ENCODE data around the gene BRIX1. TPM values are rescaled to one million over a fixed set of nuclear protein-coding genes. Genes with fewer than 3 reads are reported as not detected.
"Not testable (repeated sequence)": the region's sequence is repeated elsewhere in the genome, so short reads cannot be mapped to it uniquely, and the experiment has no call there.

Gene BRIX1
- total RNA-seq, 1 donor from 2014 or later = 53.8 TPM

DNA sequence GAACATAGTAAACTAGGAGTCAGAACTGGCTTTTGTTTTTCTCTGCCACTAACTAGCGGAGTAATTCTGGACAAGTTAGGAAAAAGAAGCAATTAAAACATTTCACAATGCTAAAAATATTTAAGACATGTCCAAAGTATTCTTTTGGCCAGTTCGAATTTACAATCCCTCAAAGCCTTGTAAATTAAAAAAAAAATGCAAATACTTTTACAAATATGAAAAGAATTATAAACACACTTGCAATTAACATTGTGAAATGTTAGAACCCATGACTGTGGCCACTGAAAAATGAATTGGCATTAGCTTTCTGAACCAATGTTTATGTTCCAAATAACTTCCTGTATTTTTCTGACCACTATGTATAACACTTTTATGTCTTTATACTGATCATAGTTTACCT lies 2.4 kb upstream of the BRIX1 start:
- intact Hi-C loops (cut with micrococcal nuclease) = no loop called here

GRCh38 chr5:34914671-34915138 lies 806 bp upstream of the BRIX1 start:
- intact Hi-C loops (cut with micrococcal nuclease) = loop anchor here (1.0 to 5.0 kb wide), 7 partner anchors 10 to 1963 kb away; partner anchors contain the start of genes AMACR, DNAJC21, IL7R and NIPBL

GRCh38 chr5:34915856-34916192 lies 313 bp downstream of the BRIX1 start:
- intact Hi-C loops (cut with micrococcal nuclease) = loop anchor here (1.0 to 5.0 kb wide), 7 partner anchors 8 to 1961 kb away; partner anchors contain the start of genes AMACR, DNAJC21, IL7R and NIPBL

DNA sequence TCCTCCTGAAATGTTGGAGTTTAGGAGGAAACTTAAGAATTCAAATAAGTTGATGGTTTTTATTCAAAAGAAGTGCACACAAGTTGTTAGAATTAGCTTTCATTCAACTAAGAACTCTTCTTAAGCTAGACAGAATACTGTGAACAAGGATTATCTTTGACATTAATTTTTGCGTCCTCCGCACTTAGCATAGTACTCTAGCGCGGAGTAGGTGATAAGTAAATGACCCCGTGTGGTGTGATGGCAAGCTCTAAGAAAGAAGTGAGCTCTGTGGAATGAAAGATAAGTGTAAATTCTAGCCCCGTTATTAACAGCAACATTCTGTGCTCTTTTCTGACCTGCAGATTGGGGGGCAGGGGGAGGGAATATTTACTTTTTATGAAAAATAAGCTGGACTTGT lies 1.0 kb downstream of the BRIX1 start:
- intact Hi-C loops (cut with micrococcal nuclease) = loop anchor here (5.0 kb wide), 2 partner anchors 941 to 1961 kb away; partner anchors contain the start of genes IL7R and NIPBL

DNA sequence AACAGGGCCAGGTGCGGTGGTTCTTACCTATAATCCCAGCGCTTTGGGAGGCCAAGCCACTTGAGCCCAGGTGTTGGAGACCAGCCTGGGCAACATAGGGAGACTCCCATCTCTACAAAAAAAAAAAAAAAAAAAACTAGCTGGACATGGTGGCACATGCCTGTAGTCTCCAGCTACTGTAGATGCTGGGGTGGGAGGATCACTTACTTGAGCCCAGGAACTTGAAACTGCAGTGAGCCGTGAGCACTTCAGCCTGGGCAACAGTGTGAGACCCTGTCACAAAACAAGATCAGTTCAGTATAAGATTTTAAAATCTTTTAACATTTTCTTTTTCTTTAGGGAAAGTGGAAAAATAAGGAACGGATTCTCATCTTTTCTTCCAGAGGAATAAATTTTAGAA lies 2.5 kb downstream of the BRIX1 start:
- intact Hi-C loops (cut with micrococcal nuclease) = loop anchor here (5.0 kb wide), 2 partner anchors 939 to 1959 kb away; partner anchors contain the start of genes IL7R and NIPBL

GRCh38 chr5:34919077-34919476 lies 3.6 kb downstream of the BRIX1 start:
- intact Hi-C loops (cut with micrococcal nuclease) = loop anchor here (5.0 kb wide), 2 partner anchors 938 to 1958 kb away; partner anchors contain the start of genes IL7R and NIPBL

DNA sequence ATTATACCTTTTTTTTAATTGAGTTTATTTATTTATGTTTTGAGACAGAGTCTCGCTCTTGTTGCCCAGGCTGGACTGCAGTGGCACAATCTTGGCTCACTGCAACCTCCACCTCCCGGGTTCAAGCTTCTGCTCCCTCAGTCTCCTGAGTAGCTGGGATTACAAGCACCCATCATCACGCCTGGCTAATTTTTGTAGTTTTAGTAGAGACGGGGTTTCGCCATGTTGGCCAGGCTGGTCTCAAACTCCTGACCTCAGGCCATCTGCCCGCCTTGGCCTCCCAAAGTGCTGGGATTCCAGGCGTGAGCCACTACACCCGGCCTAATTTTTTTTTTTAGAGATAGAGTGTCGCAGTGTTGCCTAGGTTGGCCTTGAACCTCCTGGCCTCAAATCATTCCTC lies 7.7 kb downstream of the BRIX1 start:
- intact Hi-C loops (cut with micrococcal nuclease) = not testable (repeated sequence)

GRCh38 chr5:34923694-34924461 lies 8.4 kb downstream of the BRIX1 start:
- intact Hi-C loops (cut with micrococcal nuclease) = loop anchor here (1.0 kb wide), 1 partner anchor 9 kb away; the partner anchor contains the start of genes BRIX1 and RAD1

DNA sequence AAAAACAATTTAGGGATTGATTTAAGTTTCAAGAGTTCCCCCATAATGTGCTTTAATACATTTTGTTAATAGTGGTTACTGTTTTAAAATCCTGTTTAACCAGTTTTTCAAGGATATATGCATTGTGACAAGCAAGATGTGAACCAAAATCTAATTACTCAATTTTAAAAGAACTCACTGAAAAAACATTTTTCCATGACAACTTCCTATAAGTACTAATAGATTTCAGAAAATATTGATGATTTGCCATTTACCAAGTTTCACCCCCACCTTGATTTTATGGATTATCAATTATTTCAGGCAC lies 8.9 kb downstream of the BRIX1 start:
- intact Hi-C loops (cut with micrococcal nuclease) = loop anchor here (1.0 kb wide), 1 partner anchor 9 kb away; the partner anchor contains the start of genes BRIX1 and RAD1

DNA sequence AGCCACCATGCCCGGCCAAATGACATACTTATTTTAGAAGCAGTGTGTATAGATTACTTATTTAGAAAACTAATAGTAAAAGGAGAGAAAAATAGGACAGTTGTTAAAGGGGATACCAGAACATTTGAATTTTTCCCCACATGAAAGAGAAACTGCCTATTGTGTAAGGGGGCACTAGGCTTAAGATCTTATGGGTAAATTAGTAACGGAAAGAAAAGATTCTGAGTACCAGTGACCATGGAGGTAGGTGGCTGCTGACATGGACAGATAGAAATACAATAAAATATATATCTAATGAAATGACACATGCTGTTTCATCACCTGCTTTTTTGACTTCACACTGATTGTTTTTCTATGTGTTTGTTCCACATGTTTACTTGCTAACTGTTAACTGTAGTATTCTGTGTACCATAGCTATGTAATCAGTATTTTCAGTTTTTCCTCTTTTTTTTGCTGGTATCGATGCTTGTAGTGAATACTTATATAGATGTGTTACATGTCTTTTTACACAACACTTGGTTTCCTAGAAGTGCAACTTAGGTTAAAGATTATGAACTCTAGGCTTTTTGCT lies 10.9 kb downstream of the BRIX1 start:
- intact Hi-C loops (cut with micrococcal nuclease) = no loop called here

GRCh38 chr5:34927785-34928184 lies 12.3 kb downstream of the BRIX1 start:
- intact Hi-C loops (cut with micrococcal nuclease) = loop anchor here (2.0 kb wide), 1 partner anchor 1487 kb away; the partner anchor contains the start of gene TARS1

DNA sequence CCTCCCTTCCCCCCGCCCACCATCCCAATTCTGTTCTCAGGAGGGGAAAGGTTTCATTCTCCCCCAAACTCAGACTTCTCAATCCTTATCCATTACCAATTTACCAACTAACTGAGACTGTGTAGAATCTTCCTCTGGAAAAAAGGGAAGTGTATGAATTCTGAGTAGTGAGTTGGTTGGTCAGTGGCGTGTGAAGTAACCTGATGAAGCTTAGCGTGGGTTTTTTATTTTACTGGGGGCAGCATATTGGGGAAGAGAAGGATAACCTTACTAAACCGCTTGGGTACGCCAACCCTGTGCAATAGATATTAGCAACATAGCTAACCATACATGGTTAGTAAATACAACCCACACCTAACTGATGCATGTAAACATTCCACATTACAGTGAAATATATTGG lies 12.8 kb downstream of the BRIX1 start:
- intact Hi-C loops (cut with micrococcal nuclease) = loop anchor here (2.0 kb wide), 1 partner anchor 1487 kb away; the partner anchor contains the start of gene TARS1

GRCh38 chr5:34929134-34929719 lies 13.7 kb downstream of the BRIX1 start, which contains the start of gene DNAJC21:
TSS of gene DNAJC21 (plus strand) at chr5:34929559. CDS start at chr5:34929820, 261 bp downstream.
- intact Hi-C loops (cut with micrococcal nuclease) = loop anchor here (1.0 to 2.0 kb wide), 3 partner anchors 14 to 1488 kb away; partner anchors contain the start of genes BRIX1, LMBRD2, RAD1 and TARS1

- intact Hi-C loops (cut with micrococcal nuclease) = loop anchor here (1.0 to 2.0 kb wide), 3 partner anchors 15 to 1489 kb away; partner anchors contain the start of genes BRIX1, LMBRD2, RAD1 and TARS1
Observed at GRCh38 chr5:34929720-34930461, 14.4 kb downstream of the BRIX1 start.

DNA sequence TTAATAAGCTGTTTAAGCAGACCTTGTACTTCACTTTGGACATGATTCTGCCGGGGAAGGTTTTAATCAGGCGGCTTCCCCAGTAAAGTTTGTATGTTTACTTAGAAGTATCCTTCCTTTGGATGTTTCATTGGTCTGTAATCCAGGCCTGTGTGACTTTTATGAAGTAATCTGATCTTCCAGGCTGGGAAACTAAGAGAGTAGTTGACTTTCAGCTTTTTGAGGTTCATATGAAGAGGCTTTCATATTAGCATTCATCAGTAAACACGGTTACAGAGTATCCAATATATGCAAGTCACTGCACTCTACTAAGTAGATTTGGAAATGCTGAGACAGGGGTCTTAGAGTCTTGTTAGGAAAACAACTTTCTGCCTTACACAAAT lies 14.9 kb downstream of the BRIX1 start:
- intact Hi-C loops (cut with micrococcal nuclease) = no loop called here

GRCh38 chr5:34930870-34931269 lies 15.4 kb downstream of the BRIX1 start:
- intact Hi-C loops (cut with micrococcal nuclease) = no loop called here

- intact Hi-C loops (cut with micrococcal nuclease) = no loop called here
Observed at GRCh38 chr5:34932947-34933346, 17.4 kb downstream of the BRIX1 start.

DNA sequence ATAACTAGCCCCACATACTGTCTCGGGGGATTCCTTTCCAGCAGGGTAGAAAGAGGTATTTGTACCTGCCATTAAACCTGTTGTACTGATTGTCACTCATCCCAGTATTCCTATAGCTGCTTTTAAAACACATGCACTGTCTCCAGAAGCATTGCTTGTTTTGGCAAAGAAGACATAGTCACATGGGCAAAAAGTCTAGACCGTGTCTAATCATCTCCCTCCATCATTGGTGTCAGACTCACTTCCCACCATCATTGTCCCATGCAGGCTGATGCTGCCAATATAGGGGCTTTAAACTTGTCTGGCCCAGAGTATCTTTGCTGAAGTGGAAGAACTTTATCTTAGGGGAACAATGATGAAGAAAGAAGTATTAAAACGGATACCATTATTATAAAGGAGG lies 26.4 kb downstream of the BRIX1 start:
- intact Hi-C loops (cut with micrococcal nuclease) = no loop called here

DNA sequence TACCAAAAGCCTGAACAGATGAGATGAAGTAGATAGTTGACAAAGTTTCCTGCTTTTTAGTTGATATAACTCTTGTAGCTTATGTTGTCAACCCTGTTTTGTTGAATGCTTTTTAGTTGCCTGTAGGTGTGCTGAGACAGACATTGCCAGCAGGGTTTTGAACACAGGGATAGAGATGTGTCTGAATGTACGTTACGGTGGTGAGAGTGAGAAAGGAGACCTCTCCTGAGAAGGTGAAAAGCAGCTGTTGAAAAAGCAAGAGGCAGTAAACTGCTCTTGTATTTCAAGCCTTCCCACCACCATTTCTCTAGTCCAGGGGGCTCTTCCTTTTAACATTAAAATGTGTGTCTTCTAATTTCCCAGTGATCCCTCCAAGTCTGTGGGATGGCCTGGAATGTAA lies 28.5 kb downstream of the BRIX1 start:
- intact Hi-C loops (cut with micrococcal nuclease) = no loop called here

DNA sequence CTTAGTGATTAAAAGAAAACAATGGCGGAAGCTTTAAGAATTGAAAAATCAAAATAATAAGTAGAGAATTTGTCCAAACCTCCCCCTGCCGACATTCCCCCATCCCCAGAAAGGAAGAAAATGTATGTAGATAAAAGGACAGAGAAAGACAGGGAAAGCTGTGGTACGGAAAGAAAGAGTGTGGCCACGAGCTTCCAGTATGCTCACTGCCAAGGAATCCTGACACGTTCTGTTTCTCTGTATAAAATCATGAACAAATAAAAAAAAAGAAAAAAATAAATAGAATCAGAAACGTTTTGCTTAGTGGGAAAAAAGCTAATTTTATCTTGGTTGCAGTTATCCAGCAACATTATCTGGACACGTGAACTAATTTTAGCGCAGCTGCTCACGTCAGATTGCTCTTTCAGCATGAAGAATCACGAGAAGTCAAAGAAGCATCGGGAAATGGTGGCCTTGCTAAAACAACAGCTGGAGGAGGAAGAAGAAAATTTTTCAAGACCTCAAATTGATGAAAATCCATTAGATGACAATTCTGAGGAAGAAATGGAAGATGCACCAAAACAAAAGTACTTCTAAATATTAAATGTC lies 29.0 kb downstream of the BRIX1 start:
- intact Hi-C loops (cut with micrococcal nuclease) = no loop called here

DNA sequence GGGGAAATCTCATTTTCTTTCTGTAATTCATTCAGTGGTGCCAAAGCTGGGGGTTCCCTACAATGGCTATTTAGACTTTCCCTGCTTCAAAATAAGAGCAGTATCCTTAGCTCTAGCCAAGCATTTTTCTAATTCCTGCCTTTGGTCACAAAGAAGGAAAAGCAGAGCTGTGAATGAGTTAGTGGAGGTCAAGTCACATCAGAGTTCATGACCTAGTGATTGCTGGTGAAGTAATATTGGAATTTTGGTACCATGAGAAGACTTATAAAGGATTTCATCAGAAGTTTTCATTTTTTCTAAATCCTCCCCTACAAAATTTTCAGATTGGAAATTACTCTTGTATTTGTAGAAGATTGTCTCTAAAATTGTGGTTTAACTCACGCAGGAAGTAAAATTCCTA lies 41.8 kb downstream of the BRIX1 start:
- intact Hi-C loops (cut with micrococcal nuclease) = no loop called here
